ENCODE data around the gene PARD3. TPM values are rescaled to one million over a fixed set of nuclear protein-coding genes. Genes with fewer than 3 reads are reported as not detected.

The PARD3 gene
- polyA plus RNA-seq, 1 donor from 2014 or later, result 12.4 TPM

GRCh38 chr10:34172936-34173533 is 642.1 kb downstream of the PARD3 start:
- Histone ChIP-seq H3K27me3 (ENCODE audit: insufficient read depth, low read depth, low read length) (no peaks in the 10 kb centered on the region), H3K4me2 (ENCODE audit: low read length) (no peak overlapping the region), H2AFZ (ENCODE audit: low read depth, low read length) (no peak overlapping the region), H3K9ac (ENCODE audit: low read length) (no peak overlapping the region), H3K4me3 (ENCODE audit: low read length) (no peak overlapping the region), H3K36me3 (ENCODE audit: insufficient read depth, low read length) (no peaks in the 10 kb centered on the region), H3K27ac (ENCODE audit: low read length) (no peak overlapping the region), H3K9me3 (ENCODE audit: low read length) (no peaks in the 10 kb centered on the region), H3K9me2 (ENCODE audit: insufficient read depth, low read length) (no peaks in the 10 kb centered on the region), H3K79me2 (replicated peaks; ENCODE audit: insufficient read depth, low read length) (no peaks in the 10 kb centered on the region), H4K20me1 (ENCODE audit: insufficient read depth) (no peaks in the 10 kb centered on the region), H3F3A (ENCODE audit: insufficient read depth, low read length, poor library complexity, severe bottlenecking) (no peaks in the 10 kb centered on the region)
- no peak for TF ChIP-seq EP300 (conservative IDR thresholded peaks at IDR 0.05; ENCODE audit: poor library complexity, severe bottlenecking)
- no peak for TF ChIP-seq EZH2 (IDR thresholded peaks at IDR 0.05; ENCODE audit: borderline replicate concordance, insufficient read depth, low read length, poor library complexity, severe bottlenecking)
- TF ChIP-seq RAD21 (conservative IDR thresholded peaks at IDR 0.05), result no peak
- TF ChIP-seq REST (IDR thresholded peaks at IDR 0.05; ENCODE audit: borderline replicate concordance), result no peak
- TF ChIP-seq SMC3 (conservative IDR thresholded peaks at IDR 0.05; ENCODE audit: poor library complexity), result no peak
- TF ChIP-seq TAF1 (IDR thresholded peaks at IDR 0.05; ENCODE audit: low read depth), result no peak
- no peak for TF ChIP-seq MXI1 (conservative IDR thresholded peaks at IDR 0.05; ENCODE audit: poor library complexity, severe bottlenecking)
- TF ChIP-seq, protein P1, sequence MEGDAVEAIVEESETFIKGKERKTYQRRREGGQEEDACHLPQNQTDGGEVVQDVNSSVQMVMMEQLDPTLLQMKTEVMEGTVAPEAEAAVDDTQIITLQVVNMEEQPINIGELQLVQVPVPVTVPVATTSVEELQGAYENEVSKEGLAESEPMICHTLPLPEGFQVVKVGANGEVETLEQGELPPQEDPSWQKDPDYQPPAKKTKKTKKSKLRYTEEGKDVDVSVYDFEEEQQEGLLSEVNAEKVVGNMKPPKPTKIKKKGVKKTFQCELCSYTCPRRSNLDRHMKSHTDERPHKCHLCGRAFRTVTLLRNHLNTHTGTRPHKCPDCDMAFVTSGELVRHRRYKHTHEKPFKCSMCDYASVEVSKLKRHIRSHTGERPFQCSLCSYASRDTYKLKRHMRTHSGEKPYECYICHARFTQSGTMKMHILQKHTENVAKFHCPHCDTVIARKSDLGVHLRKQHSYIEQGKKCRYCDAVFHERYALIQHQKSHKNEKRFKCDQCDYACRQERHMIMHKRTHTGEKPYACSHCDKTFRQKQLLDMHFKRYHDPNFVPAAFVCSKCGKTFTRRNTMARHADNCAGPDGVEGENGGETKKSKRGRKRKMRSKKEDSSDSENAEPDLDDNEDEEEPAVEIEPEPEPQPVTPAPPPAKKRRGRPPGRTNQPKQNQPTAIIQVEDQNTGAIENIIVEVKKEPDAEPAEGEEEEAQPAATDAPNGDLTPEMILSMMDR (IDR thresholded peaks at IDR 0.05; ENCODE audit: poor library complexity, severe bottlenecking), result no peak
- no peak for TF ChIP-seq POLR2AphosphoS5 (IDR thresholded peaks at IDR 0.05)

- no peaks in the 10 kb centered on the region for H3K36me3 ChIP-seq (ENCODE audit: insufficient read depth, low read length)
- H3K79me2 ChIP-seq (replicated peaks; ENCODE audit: insufficient read depth, low read length), result no peaks in the 10 kb centered on the region
- no peaks in the 10 kb centered on the region for H3F3A ChIP-seq (ENCODE audit: insufficient read depth, low read length, poor library complexity, severe bottlenecking)
- H3K27ac ChIP-seq (ENCODE audit: low read length), result no peak overlapping the region
- no peaks in the 10 kb centered on the region for H3K9me3 ChIP-seq (ENCODE audit: low read length)
- H4K20me1 ChIP-seq (ENCODE audit: insufficient read depth), result no peaks in the 10 kb centered on the region
- TF ChIP-seq EP300 (conservative IDR thresholded peaks at IDR 0.05; ENCODE audit: poor library complexity, severe bottlenecking) (no peak), EZH2 (IDR thresholded peaks at IDR 0.05; ENCODE audit: borderline replicate concordance, insufficient read depth, low read length, poor library complexity, severe bottlenecking) (no peak), SMC3 (conservative IDR thresholded peaks at IDR 0.05; ENCODE audit: poor library complexity) (no peak), TAF1 (IDR thresholded peaks at IDR 0.05; ENCODE audit: low read depth) (no peak)
- no peak overlapping the region for H2AFZ ChIP-seq (ENCODE audit: low read depth, low read length)
- no peak overlapping the region for H3K4me3 ChIP-seq (ENCODE audit: low read length)
- no peaks in the 10 kb centered on the region for H3K27me3 ChIP-seq (ENCODE audit: insufficient read depth, low read depth, low read length)
- H3K9me2 ChIP-seq (ENCODE audit: insufficient read depth, low read length), result no peaks in the 10 kb centered on the region
- no peak overlapping the region for H3K9ac ChIP-seq (ENCODE audit: low read length)
- no peak overlapping the region for H3K4me2 ChIP-seq (ENCODE audit: low read length)
These were observed 643.1 kb downstream of the PARD3 start for GRCh38 chr10:34171957-34172527.
